GM23248 (cell line): ENCODE measurements around the gene MBP. TPM values are rescaled to one million over a fixed set of nuclear protein-coding genes. Genes with fewer than 3 reads are reported as not detected.

ENCODE experiments used
- DNase-seq: peaks from one replicate; pipeline ENCODE4 v3.0.0-alpha.2; 2015
- H2AFZ ChIP-seq: fragments of 200-600 bp; sonication (generic); 2 replicates; pipeline ENCODE4 v1.6.1; 2016; ENCODE audit warnings: antibody characterized with exemption
- H3F3A ChIP-seq: fragments of 200-600 bp; sonication (generic); 2 replicates; pipeline ENCODE4 v1.6.1; 2016; ENCODE audit warnings: mild to moderate bottlenecking, antibody characterized with exemption, mixed run types; ENCODE audit not compliant: insufficient read depth
- H3K27ac ChIP-seq: fragments of 200-600 bp; sonication (generic); 2 replicates; pipeline ENCODE4 v1.5.1; 2016; ENCODE audit warnings: mild to moderate bottlenecking
- H3K27me3 ChIP-seq: fragments of 200-600 bp; sonication (generic); replicated peaks from 2 replicates; pipeline ENCODE4 v1.6.1; 2016; ENCODE audit warnings: mild to moderate bottlenecking; ENCODE audit not compliant: insufficient read depth
- H3K36me3 ChIP-seq: fragments of 200-600 bp; sonication (generic); 2 replicates; pipeline ENCODE4 v1.6.1; 2016; ENCODE audit warnings: low read depth, mild to moderate bottlenecking
- H3K4me1 ChIP-seq: fragments of 200-600 bp; sonication (generic); 2 replicates; pipeline ENCODE4 v1.6.1; 2016; ENCODE audit warnings: mild to moderate bottlenecking; ENCODE audit not compliant: insufficient read depth
- H3K4me2 ChIP-seq: fragments of 200-600 bp; sonication (generic); one replicate; pipeline ENCODE4 v1.6.1; 2016; ENCODE audit warnings: mild to moderate bottlenecking; ENCODE audit not compliant: unreplicated experiment
- H3K4me3 ChIP-seq: fragments of 200-600 bp; sonication (generic); 2 replicates; pipeline ENCODE4 v1.5.1; 2016; ENCODE audit warnings: mild to moderate bottlenecking
- H3K79me2 ChIP-seq: fragments of 200-600 bp; sonication (generic); 2 replicates; pipeline ENCODE4 v1.6.1; 2016; ENCODE audit warnings: mild to moderate bottlenecking; ENCODE audit not compliant: insufficient read depth
- H3K9ac ChIP-seq: fragments of 200-600 bp; sonication (generic); 2 replicates; pipeline ENCODE4 v1.6.1; 2016; ENCODE audit warnings: mild to moderate bottlenecking
- H3K9me2 ChIP-seq: fragments of 200-600 bp; sonication (generic); 2 replicates; pipeline ENCODE4 v1.6.1; 2016; ENCODE audit warnings: mixed run types, mild to moderate bottlenecking, moderate library complexity; ENCODE audit not compliant: insufficient read depth
- H3K9me3 ChIP-seq: fragments of 200-600 bp; sonication (generic); one replicate; pipeline ENCODE4 v1.6.1; 2017; ENCODE audit warnings: low read depth
- H4K20me1 ChIP-seq: fragments of 200-600 bp; sonication (generic); 2 replicates; pipeline ENCODE4 v1.6.0; 2016; ENCODE audit not compliant: insufficient read depth
- EZH2 ChIP-seq: fragments of 200-600 bp; sonication (generic); IDR thresholded peaks from 2 replicates; pipeline ENCODE4 v1.6.1; 2018; ENCODE audit warnings: antibody characterized with exemption, mild to moderate bottlenecking; ENCODE audit not compliant: insufficient read depth, poor library complexity, severe bottlenecking
- EZH2phosphoT487 ChIP-seq: fragments of 200-600 bp; sonication (generic); IDR thresholded peaks from 2 replicates; pipeline ENCODE4 v1.6.1; 2018; ENCODE audit warnings: antibody characterized with exemption, moderate library complexity, mild to moderate bottlenecking, low read depth; ENCODE audit not compliant: insufficient read depth
- WGBS, 2 experiments: methylation state at CpG; one replicate each; pipeline ENCODE4 v1.1.6; 2015 to 2017; ENCODE audit warnings: low lambda C conversion rate in 2 of 2, low coverage in 1 of 2; ENCODE audit errors: missing lambda C conversion rate in 2 of 2; 5-methylcytosine and 5-hydroxymethylcytosine counted together
- in situ Hi-C: fragments of 300-500 bp; cut with MboI; formaldehyde crosslinking; loops from 2 replicates; pipeline ENCODE4 v1.15.0; 2020
- polyA plus RNA-seq: library from polyadenylated mRNA; unstranded; fragments of >200 nt; fragmentation: Nextera tagmentation; extraction: Ambion mirVana; gene quantifications from 2 replicates; pipeline ENCODE4 v1.2.1, GENCODE V29; 2016
- total RNA-seq: library from RNA; depleted of rRNA; stranded (reverse); fragments of >200 nt; shearing (Covaris generic); gene quantifications from 2 replicates; pipeline ENCODE4 v1.2.3, GENCODE V29; 2014

The MBP gene
- total and polyA plus RNA-seq, 2 experiments from 2014 or later: 2.2 to 2.9 TPM

- TF ChIP-seq EZH2phosphoT487: no peak
- no peak for TF ChIP-seq EZH2
- peak; percentile 77 for DNase-seq
- Histone ChIP-seq H3K4me3 (peak overlapping the region; percentile 47; the same call in 1 of the 2 replicates), H3K4me1 (peaks cover 71% of the 10 kb centered on the region), H3F3A (peaks cover 68% of the 10 kb centered on the region), H2AFZ (peak overlapping the region; percentile 37), H3K4me2 (peak overlapping the region; percentile 75), H3K79me2 (no peaks in the 10 kb centered on the region), H3K27me3 (no peaks in the 10 kb centered on the region), H3K36me3 (no peaks in the 10 kb centered on the region), H3K9me2 (no peaks in the 10 kb centered on the region), H3K27ac (peak overlapping the region; percentile 88), H3K9me3 (no peaks in the 10 kb centered on the region), H3K9ac (peak overlapping the region; percentile 66), H4K20me1 (no peaks in the 10 kb centered on the region)
- 22 to 24% methylated on average over 15 of the region's 15 CpGs for WGBS, 2 experiments
- in situ Hi-C loops: loop anchor here (25.0 kb wide), 1 partner anchor 144 kb away; no protein-coding TSS in a partner anchor
Observed at GRCh38 chr18:77068321-77069312, 64.0 kb downstream of the MBP start.

DNA sequence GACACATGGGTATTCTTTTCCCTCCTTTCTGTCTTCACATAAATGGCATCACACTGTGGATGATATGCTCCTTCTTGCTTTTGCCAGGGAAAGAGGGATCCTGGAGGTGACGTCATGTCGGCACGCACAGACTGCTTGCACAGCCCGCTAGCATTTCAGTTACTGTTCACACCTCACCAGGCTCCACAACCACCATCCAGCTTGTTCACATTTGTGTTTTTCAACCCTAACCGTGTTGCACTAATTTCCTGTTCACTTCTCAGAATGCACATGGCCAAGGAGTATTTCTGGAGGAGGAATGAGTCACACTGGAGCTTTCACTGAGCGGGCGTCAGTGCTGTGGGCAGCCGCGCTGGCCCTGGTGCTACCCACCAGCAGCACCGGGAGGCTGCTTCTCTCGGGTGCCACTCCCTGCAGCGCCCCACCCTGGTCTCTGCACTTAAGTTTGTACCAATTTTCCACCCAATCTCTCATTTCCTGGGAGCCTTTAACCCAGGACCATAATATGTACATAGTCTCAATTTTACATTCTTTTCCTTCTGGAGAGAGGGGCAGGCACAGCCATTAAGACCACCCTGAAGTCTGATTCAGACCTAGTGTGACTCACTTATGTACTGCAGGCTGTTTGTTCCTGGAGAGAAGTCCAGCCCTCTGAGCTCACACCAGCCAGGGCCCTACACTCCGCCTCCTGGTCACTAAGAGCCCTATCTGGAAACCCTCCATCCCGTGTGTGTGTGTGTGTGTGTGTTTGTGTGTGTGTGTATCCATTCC, 65.1 kb downstream of the MBP start:
- TF ChIP-seq EZH2 (no peak), EZH2phosphoT487 (no peak)
- Histone ChIP-seq H3K4me2 (peak overlapping the region; percentile 75), H3K27me3 (no peaks in the 10 kb centered on the region), H3F3A (peaks cover 64% of the 10 kb centered on the region), H3K79me2 (no peaks in the 10 kb centered on the region), H3K27ac (peak overlapping the region; percentile 88), H2AFZ (0 out of 2 replicates have a peak overlapping the region, but pooled peaks have one; percentile 24), H3K4me3 (peak overlapping the region; percentile 47), H3K4me1 (peaks cover 67% of the 10 kb centered on the region), H3K9ac (peak overlapping the region; percentile 66), H3K36me3 (no peaks in the 10 kb centered on the region), H4K20me1 (no peaks in the 10 kb centered on the region), H3K9me2 (no peaks in the 10 kb centered on the region), H3K9me3 (no peaks in the 10 kb centered on the region)
- peak; percentile 97 for DNase-seq
- WGBS, 2 experiments: 2% methylated on average over 14 of the region's 14 CpGs
- in situ Hi-C loops: loop anchor here (25.0 kb wide), 1 partner anchor 145 kb away; no protein-coding TSS in a partner anchor

- Histone ChIP-seq H3K36me3 (no peaks in the 10 kb centered on the region), H3K4me1 (peaks cover 59% of the 10 kb centered on the region), H3K4me2 (peak overlapping the region; percentile 75), H3K9ac (peak overlapping the region; percentile 66), H4K20me1 (no peaks in the 10 kb centered on the region), H3K9me3 (no peaks in the 10 kb centered on the region), H3K27me3 (no peaks in the 10 kb centered on the region), H3F3A (peaks cover 58% of the 10 kb centered on the region), H3K4me3 (no peak overlapping the region), H3K27ac (peak overlapping the region; percentile 88), H3K79me2 (no peaks in the 10 kb centered on the region), H2AFZ (no peak overlapping the region), H3K9me2 (no peaks in the 10 kb centered on the region)
- no peak for TF ChIP-seq EZH2
- TF ChIP-seq EZH2phosphoT487: no peak
- DNase-seq: no peak
- in situ Hi-C loops: loop anchor here (25.0 kb wide), 1 partner anchor 146 kb away; no protein-coding TSS in a partner anchor
- WGBS, 2 experiments: 72 to 77% methylated on average over 9 of the region's 9 CpGs
Observed at GRCh38 chr18:77066689-77067088, 65.9 kb downstream of the MBP start.

GRCh38 chr18:77066101-77066500, 66.5 kb downstream of the MBP start:
- no peaks in the 10 kb centered on the region for H4K20me1 ChIP-seq
- peak overlapping the region; percentile 88 for H3K27ac ChIP-seq
- H3K4me3 ChIP-seq: no peak overlapping the region
- peaks cover 58% of the 10 kb centered on the region for H3F3A ChIP-seq
- no peaks in the 10 kb centered on the region for H3K9me3 ChIP-seq
- H3K9me2 ChIP-seq: no peaks in the 10 kb centered on the region
- peak overlapping the region; percentile 44 for H3K4me2 ChIP-seq
- in situ Hi-C loops: loop anchor here (25.0 kb wide), 1 partner anchor 146 kb away; no protein-coding TSS in a partner anchor
- TF ChIP-seq EZH2: no peak
- TF ChIP-seq EZH2phosphoT487: no peak
- H3K79me2 ChIP-seq: no peaks in the 10 kb centered on the region
- H3K4me1 ChIP-seq: peaks cover 53% of the 10 kb centered on the region
- no peak overlapping the region for H2AFZ ChIP-seq
- 99% methylated on average over 9 of the region's 9 CpGs for WGBS, 2 experiments
- H3K9ac ChIP-seq: peak overlapping the region; percentile 69
- no peak for DNase-seq
- no peaks in the 10 kb centered on the region for H3K36me3 ChIP-seq
- H3K27me3 ChIP-seq: no peaks in the 10 kb centered on the region
